GM12878 (cell line): ENCODE results near the gene ELN. TPM values are rescaled to one million over a fixed set of nuclear protein-coding genes. Genes with fewer than 3 reads are reported as not detected.

Source experiments
- ATAC-seq: fragments of 200-7000 bp; cut with Tn5 transposase; 3 replicates; pipeline ENCODE4 v1.9.1; 2020; ENCODE audit warnings: mild to moderate bottlenecking, moderate library complexity
- BruUV-seq: library from RNA; stranded (reverse); fragments of 400-500 nt; replicated peaks from 2 replicates; lab custom pipeline; 2021; lab: Mats Ljungman, UMichigan
- CTCF ChIA-PET: fragments of 300-600 bp; sonication (Branson Sonifier 250); formaldehyde crosslinking; extraction: SDS; loops from one replicate; lab custom pipeline; 2021; ENCODE audit warnings: inconsistent platforms; lab: Yijun Ruan, JAX
- POLR2A ChIA-PET: fragments of 350-600 bp; formaldehyde crosslinking; extraction: SDS; loops from one replicate; lab custom pipeline; 2021; ENCODE audit warnings: inconsistent platforms; lab: Charles Lee
- RAD21 ChIA-PET: fragments of 300-600 bp; sonication (Branson Sonifier 250); formaldehyde crosslinking; loops from one replicate; lab custom pipeline; 2023; ENCODE audit warnings: antibody characterized with exemption; ENCODE audit not compliant: unreplicated experiment; lab: Charles Lee
- SMC1A ChIA-PET: fragments of 300-600 bp; sonication (Branson Sonifier 250); formaldehyde crosslinking; loops from one replicate; lab custom pipeline; 2023; ENCODE audit not compliant: unreplicated experiment, uncharacterized antibody; lab: Charles Lee
- DNase-seq: peaks from one replicate; pipeline ENCODE4 v3.0.0-alpha.2; 2011; ENCODE audit warnings: low read depth, low spot score
- FAIRE-seq: peaks from 3 replicates; lab custom pipeline; 2011; peaks lifted over from hg19 to GRCh38; lab: Jason Lieb, UNC
- H2AFZ ChIP-seq: 2 replicates; pipeline ENCODE4 v1.6.0; 2011; ENCODE audit warnings: low read depth, low read length, control low read depth; ENCODE audit not compliant: control insufficient read depth
- H3K27ac ChIP-seq: 2 replicates; pipeline ENCODE4 v1.5.1; 2011; ENCODE audit warnings: control low read depth; ENCODE audit not compliant: control insufficient read depth, insufficient read depth
- H3K27me3 ChIP-seq, 2 experiments: replicated peaks in 1 of 2; 2 replicates each; pipeline versions ENCODE4 v1.6.0 to v1.6.1; 2011; ENCODE audit warnings: low read length in 1 of 2; ENCODE audit not compliant: control insufficient read depth in 2 of 2, insufficient read depth in 2 of 2
- H3K36me3 ChIP-seq, 2 experiments: 2 replicates each; pipeline ENCODE4 v1.5.1; 2011; ENCODE audit warnings: low read length in 1 of 2; ENCODE audit not compliant: control insufficient read depth in 2 of 2, insufficient read depth in 2 of 2
- H3K4me1 ChIP-seq: 2 replicates; pipeline ENCODE4 v1.6.1; 2011; ENCODE audit warnings: mild to moderate bottlenecking, low read length, moderate library complexity, mixed read lengths; ENCODE audit not compliant: control insufficient read depth, insufficient read depth
- H3K4me2 ChIP-seq: 2 replicates; pipeline ENCODE4 v1.6.0; 2011; ENCODE audit warnings: control low read depth; ENCODE audit not compliant: control insufficient read depth, insufficient read depth
- H3K4me3 ChIP-seq: fragments of 200-600 bp; sonication (generic); 2 replicates; pipeline ENCODE4 v1.5.1; 2016
- H3K79me2 ChIP-seq: 2 replicates; pipeline ENCODE4 v1.6.0; 2011; ENCODE audit warnings: low read length; ENCODE audit not compliant: control insufficient read depth, insufficient read depth
- H3K9ac ChIP-seq: 2 replicates; pipeline ENCODE4 v1.8.0; 2011; ENCODE audit warnings: low read length, control low read depth, mixed read lengths; ENCODE audit not compliant: control insufficient read depth, insufficient read depth
- H3K9me3 ChIP-seq: replicated peaks from 3 replicates; pipeline ENCODE4 v1.5.1; 2011; ENCODE audit warnings: mild to moderate bottlenecking, low read length; ENCODE audit not compliant: control insufficient read depth, insufficient read depth
- H4K20me1 ChIP-seq: 2 replicates; pipeline ENCODE4 v1.6.0; 2011; ENCODE audit not compliant: control insufficient read depth, insufficient read depth
- ATF7 ChIP-seq: fragments of 450-650 bp; IDR thresholded peaks from 2 replicates; pipeline ENCODE4 v1.6.1; 2016; ENCODE audit warnings: low read depth, mild to moderate bottlenecking
- BCL11A ChIP-seq: IDR thresholded peaks from 2 replicates; pipeline ENCODE4 v1.6.1; 2011; ENCODE audit warnings: low read depth, low read length
- BMI1 ChIP-seq: fragments of 450-650 bp; IDR thresholded peaks from 2 replicates; pipeline ENCODE4 v1.6.1; 2016; ENCODE audit warnings: mild to moderate bottlenecking, moderate library complexity, borderline replicate concordance
- ETV6 ChIP-seq, 2 experiments: fragments of 450-650 bp in 1 of 2; IDR thresholded peaks in 1 of 2; conservative IDR thresholded peaks in 1 of 2; 2 replicates each; pipeline ENCODE4 v1.6.1; 2014; ENCODE audit warnings: antibody characterized with exemption in 1 of 2, borderline replicate concordance in 1 of 2, low read depth in 1 of 2, mild to moderate bottlenecking in 1 of 2, moderate library complexity in 1 of 2
- EZH2 ChIP-seq: IDR thresholded peaks from 2 replicates; pipeline ENCODE4 v1.6.1; 2012; ENCODE audit warnings: low read depth, mild to moderate bottlenecking, control low read depth, inconsistent platforms, low read length, borderline replicate concordance; ENCODE audit not compliant: control insufficient read depth
- FOXK2 ChIP-seq: fragments of 450-650 bp; IDR thresholded peaks from 2 replicates; pipeline ENCODE4 v1.6.1; 2017; ENCODE audit warnings: mild to moderate bottlenecking, moderate library complexity
- GATAD2B ChIP-seq: fragments of 450-650 bp; conservative IDR thresholded peaks from 2 replicates; pipeline ENCODE4 v1.6.1; 2017; ENCODE audit warnings: low read depth, mild to moderate bottlenecking, moderate library complexity
- LARP7 ChIP-seq: fragments of 450-650 bp; IDR thresholded peaks from 2 replicates; pipeline ENCODE4 v1.6.1; 2017; ENCODE audit warnings: mild to moderate bottlenecking
- MEF2A ChIP-seq: IDR thresholded peaks from 2 replicates; pipeline ENCODE4 v1.6.1; 2011; ENCODE audit warnings: low read depth, mild to moderate bottlenecking, low read length, moderate library complexity; ENCODE audit not compliant: insufficient read depth
- NBN ChIP-seq: fragments of 450-650 bp; IDR thresholded peaks from 2 replicates; pipeline ENCODE4 v1.6.1; 2016
- NR2F1 ChIP-seq: fragments of 450-650 bp; conservative IDR thresholded peaks from 2 replicates; pipeline ENCODE4 v1.6.1; 2017; ENCODE audit warnings: mild to moderate bottlenecking
- SIX5 ChIP-seq: IDR thresholded peaks from 2 replicates; pipeline ENCODE4 v1.6.1; 2011; ENCODE audit warnings: mild to moderate bottlenecking, low read depth, low read length, moderate library complexity; ENCODE audit not compliant: severe bottlenecking
- SPI1 ChIP-seq: IDR thresholded peaks from 2 replicates; pipeline ENCODE4 v1.6.1; 2011; ENCODE audit warnings: low read depth, mild to moderate bottlenecking, low read length, moderate library complexity, borderline replicate concordance; ENCODE audit not compliant: insufficient read depth
- SUPT20H ChIP-seq: IDR thresholded peaks from 2 replicates; pipeline ENCODE4 v1.6.1; 2011; ENCODE audit warnings: low read depth, mild to moderate bottlenecking, low read length, moderate library complexity, borderline replicate concordance; ENCODE audit not compliant: control insufficient read depth
- YBX1 ChIP-seq: fragments of 450-650 bp; IDR thresholded peaks from 2 replicates; pipeline ENCODE4 v1.6.1; 2016; ENCODE audit warnings: antibody characterized with exemption
- ZSCAN29 ChIP-seq: fragments of 450-650 bp; IDR thresholded peaks from 2 replicates; pipeline ENCODE4 v1.6.1; 2017; ENCODE audit warnings: mild to moderate bottlenecking, moderate library complexity
- WGBS: methylation state at CpG from one replicate; pipeline ENCODE4 v1.1.6; 2016; ENCODE audit warnings: low lambda C conversion rate; ENCODE audit not compliant: insufficient replicate concordance, insufficient coverage; ENCODE audit errors: missing lambda C conversion rate; 5-methylcytosine and 5-hydroxymethylcytosine counted together
- in situ Hi-C: fragments of 300-500 bp; cut with MboI; formaldehyde crosslinking; loops from 9 replicates; pipeline ENCODE4 v1.14.3; 2018; ENCODE audit warnings: mixed read lengths
- intact Hi-C: fragments of 100-400 bp; cut with micrococcal nuclease; formaldehyde crosslinking; loops from one replicate; pipeline ENCODE4 v1.14.2; 2022; ENCODE audit not compliant: unreplicated experiment
- polyA plus RNA-seq, 11 experiments: library from polyadenylated mRNA; depleted of rRNA in 4 of 11; unstranded in 6 of 11; stranded (reverse) in 5 of 11; fragments of >200 nt; fragmentation: Nextera tagmentation in 4 of 11; fragmentation: Illumina TruSeq in 1 of 11; extraction: Ambion mirVana in 4 of 11; extraction: Trizol in 1 of 11; gene quantifications; 1 replicate in 1 of 11; 2 replicates in 10 of 11; pipeline versions ENCODE4 v1.2.1 to v1.2.3, GENCODE V29; 2011 to 2016; ENCODE audit warnings: inconsistent platforms in 2 of 11, missing spikeins in 2 of 11, low read depth in 1 of 11
- total RNA-seq, 4 experiments: library from RNA; depleted of rRNA in 3 of 4; stranded (reverse); fragments of >200 nt in 3 of 4; fragmentation: Illumina TruSeq in 1 of 4; extraction: Trizol in 1 of 4; gene quantifications; 2 replicates each; pipeline versions ENCODE4 v1.2.1 to v1.2.3, GENCODE V29; 2013 to 2021
- TF ChIP-seq, protein P1 (sequence below): IDR thresholded peaks from 2 replicates; pipeline ENCODE4 v1.6.1; 2011; ENCODE audit warnings: borderline replicate concordance, low read depth, mild to moderate bottlenecking, moderate library complexity, low read length; ENCODE audit not compliant: insufficient read depth, poor library complexity, severe bottlenecking
- TF ChIP-seq, protein P2 (sequence below): fragments of 450-650 bp; formaldehyde crosslinking; IDR thresholded peaks from 2 replicates; pipeline ENCODE4 v1.5.0; 2022; ENCODE audit warnings: mild to moderate bottlenecking, missing genetic modification characterization
- TF ChIP-seq, protein P3 (sequence below): IDR thresholded peaks from 2 replicates; pipeline ENCODE4 v1.6.1; 2012; ENCODE audit warnings: low read depth, low read length, improper control_type of control experiment

The ELN gene
- total and polyA plus RNA-seq, 10 of the 15 experiments (the other 5 are each of a cell fraction or from before 2014, with no cell fraction given), result 0.08 to 0.27 (median 0.23) TPM; not detected in 7

DNA sequence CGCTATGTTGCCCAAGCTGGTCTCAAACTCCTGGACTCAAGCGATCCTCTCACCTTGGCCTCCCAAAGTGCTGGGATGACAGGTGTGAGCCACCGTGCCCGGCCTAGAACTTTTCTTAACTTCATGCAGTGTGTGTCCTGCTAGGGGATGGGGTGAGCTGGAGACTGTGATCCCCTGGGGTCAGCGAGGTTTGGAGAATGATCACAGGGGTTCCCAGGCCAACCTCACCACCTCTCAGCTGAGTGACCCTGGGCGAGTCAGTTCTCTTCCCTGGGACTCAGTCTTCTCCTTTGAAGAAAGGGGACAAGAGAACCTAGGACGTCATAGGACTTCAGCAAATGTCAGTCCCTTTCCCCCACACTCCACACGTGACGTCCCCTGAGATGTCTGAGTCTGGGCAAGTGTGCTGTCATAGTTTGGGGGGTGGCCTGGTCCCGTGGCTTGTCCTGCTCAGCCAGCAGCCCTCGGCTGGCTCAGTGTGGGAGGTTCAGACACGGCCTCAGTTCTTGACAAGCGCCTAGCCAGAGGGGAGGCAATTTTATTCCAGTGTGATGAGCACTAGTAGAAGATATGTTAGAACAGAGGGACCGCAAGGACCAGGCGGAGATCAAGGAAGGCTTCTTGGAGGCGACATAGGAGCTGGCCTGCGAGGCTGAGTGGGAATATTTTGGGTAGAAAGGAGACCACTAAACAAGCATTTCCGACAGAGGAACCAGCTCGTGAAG, 43.3 kb upstream of the ELN start:
- Histone ChIP-seq H3K79me2 (no peaks in the 10 kb centered on the region), H3K27me3 (no peaks in the 10 kb centered on the region), H4K20me1 (no peaks in the 10 kb centered on the region), H2AFZ (no peak overlapping the region), H3K9ac (no peak overlapping the region), H3K9me3 (no peaks in the 10 kb centered on the region), H3K4me3 (no peak overlapping the region), H3K4me2 (no peak overlapping the region), H3K36me3 (no peaks in the 10 kb centered on the region), H3K4me1 (no peaks in the 10 kb centered on the region), H3K27ac (no peak overlapping the region)
- in situ Hi-C loops, result no loop called here
- POLR2A ChIA-PET, result no interaction called here
- FAIRE-seq (no peak), ATAC-seq (no peak), DNase-seq (no peak)
- CTCF ChIA-PET, result no interaction called here
- intact Hi-C loops, result no loop called here
- TF ChIP-seq ZSCAN29 (no peak), NBN (no peak), ETV6 (conservative IDR thresholded peaks at IDR 0.05 in 1 of 2, IDR thresholded peaks at IDR 0.05 in 1 of 2; ENCODE audit: borderline replicate concordance in 1 of 2, low read depth in 1 of 2) (no peak), SUPT20H (no peak), BCL11A (no peak), SPI1 (no peak), SIX5 (no peak), NR2F1 (no peak), FOXK2 (no peak), GATAD2B (no peak), YBX1 (no peak), BMI1 (no peak), EZH2 (no peak), LARP7 (no peak), ATF7 (no peak), MEF2A (no peak)
- TF ChIP-seq, protein P1, sequence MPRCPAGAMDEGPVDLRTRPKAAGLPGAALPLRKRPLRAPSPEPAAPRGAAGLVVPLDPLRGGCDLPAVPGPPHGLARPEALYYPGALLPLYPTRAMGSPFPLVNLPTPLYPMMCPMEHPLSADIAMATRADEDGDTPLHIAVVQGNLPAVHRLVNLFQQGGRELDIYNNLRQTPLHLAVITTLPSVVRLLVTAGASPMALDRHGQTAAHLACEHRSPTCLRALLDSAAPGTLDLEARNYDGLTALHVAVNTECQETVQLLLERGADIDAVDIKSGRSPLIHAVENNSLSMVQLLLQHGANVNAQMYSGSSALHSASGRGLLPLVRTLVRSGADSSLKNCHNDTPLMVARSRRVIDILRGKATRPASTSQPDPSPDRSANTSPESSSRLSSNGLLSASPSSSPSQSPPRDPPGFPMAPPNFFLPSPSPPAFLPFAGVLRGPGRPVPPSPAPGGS, result no peak
- TF ChIP-seq, protein P2, sequence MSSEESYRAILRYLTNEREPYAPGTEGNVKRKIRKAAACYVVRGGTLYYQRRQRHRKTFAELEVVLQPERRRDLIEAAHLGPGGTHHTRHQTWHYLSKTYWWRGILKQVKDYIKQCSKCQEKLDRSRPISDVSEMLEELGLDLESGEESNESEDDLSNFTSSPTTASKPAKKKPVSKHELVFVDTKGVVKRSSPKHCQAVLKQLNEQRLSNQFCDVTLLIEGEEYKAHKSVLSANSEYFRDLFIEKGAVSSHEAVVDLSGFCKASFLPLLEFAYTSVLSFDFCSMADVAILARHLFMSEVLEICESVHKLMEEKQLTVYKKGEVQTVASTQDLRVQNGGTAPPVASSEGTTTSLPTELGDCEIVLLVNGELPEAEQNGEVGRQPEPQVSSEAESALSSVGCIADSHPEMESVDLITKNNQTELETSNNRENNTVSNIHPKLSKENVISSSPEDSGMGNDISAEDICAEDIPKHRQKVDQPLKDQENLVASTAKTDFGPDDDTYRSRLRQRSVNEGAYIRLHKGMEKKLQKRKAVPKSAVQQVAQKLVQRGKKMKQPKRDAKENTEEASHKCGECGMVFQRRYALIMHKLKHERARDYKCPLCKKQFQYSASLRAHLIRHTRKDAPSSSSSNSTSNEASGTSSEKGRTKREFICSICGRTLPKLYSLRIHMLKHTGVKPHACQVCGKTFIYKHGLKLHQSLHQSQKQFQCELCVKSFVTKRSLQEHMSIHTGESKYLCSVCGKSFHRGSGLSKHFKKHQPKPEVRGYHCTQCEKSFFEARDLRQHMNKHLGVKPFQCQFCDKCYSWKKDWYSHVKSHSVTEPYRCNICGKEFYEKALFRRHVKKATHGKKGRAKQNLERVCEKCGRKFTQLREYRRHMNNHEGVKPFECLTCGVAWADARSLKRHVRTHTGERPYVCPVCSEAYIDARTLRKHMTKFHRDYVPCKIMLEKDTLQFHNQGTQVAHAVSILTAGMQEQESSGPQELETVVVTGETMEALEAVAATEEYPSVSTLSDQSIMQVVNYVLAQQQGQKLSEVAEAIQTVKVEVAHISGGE (CRISPR knock-in tag), result no peak
- TF ChIP-seq, protein P3, sequence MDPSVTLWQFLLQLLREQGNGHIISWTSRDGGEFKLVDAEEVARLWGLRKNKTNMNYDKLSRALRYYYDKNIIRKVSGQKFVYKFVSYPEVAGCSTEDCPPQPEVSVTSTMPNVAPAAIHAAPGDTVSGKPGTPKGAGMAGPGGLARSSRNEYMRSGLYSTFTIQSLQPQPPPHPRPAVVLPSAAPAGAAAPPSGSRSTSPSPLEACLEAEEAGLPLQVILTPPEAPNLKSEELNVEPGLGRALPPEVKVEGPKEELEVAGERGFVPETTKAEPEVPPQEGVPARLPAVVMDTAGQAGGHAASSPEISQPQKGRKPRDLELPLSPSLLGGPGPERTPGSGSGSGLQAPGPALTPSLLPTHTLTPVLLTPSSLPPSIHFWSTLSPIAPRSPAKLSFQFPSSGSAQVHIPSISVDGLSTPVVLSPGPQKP, result no peak
- RAD21 ChIA-PET, result no interaction called here
- no TSS peak for BruUV-seq
- WGBS, result 45% methylated on average over 19 of the region's 19 CpGs
- SMC1A ChIA-PET, result no interaction called here
